OCI-LY7 (cell line): ENCODE data around the gene CHST7. TPM values are rescaled to one million over a fixed set of nuclear protein-coding genes. Genes with fewer than 3 reads are reported as not detected.

Experiments used
- BruUV-seq: library from RNA; stranded (reverse); fragments of 400-500 nt; replicated peaks from 2 replicates; lab custom pipeline; 2021; lab: Mats Ljungman, UMichigan
- CTCF ChIA-PET: fragments of 300-600 bp; sonication (Branson Sonifier 250); formaldehyde crosslinking; loops from one replicate; lab custom pipeline; 2022; ENCODE audit warnings: antibody characterized with exemption; ENCODE audit not compliant: unreplicated experiment; lab: Charles Lee
- POLR2A ChIA-PET: fragments of 300-600 bp; sonication (Branson Sonifier 250); formaldehyde crosslinking; loops from one replicate; lab custom pipeline; 2022; ENCODE audit warnings: antibody characterized with exemption; lab: Charles Lee
- DNase-seq: peaks from one replicate; pipeline ENCODE4 v3.0.0-alpha.2; 2015; ENCODE audit warnings: low spot score
- H2AFZ ChIP-seq: fragments of 200-600 bp; sonication (generic), shearing (Covaris generic); 2 replicates; pipeline ENCODE4 v1.6.1; 2014; ENCODE audit warnings: mild to moderate bottlenecking, antibody characterized with exemption, low read length, moderate library complexity
- H3K27ac ChIP-seq: fragments of 200-600 bp; sonication (generic); 2 replicates; pipeline ENCODE4 v1.5.1; 2014; ENCODE audit warnings: mixed run types, low read depth, mild to moderate bottlenecking, moderate library complexity, low read length, inconsistent platforms; ENCODE audit not compliant: poor library complexity, severe bottlenecking
- H3K36me3 ChIP-seq: fragments of 200-600 bp; sonication (generic); 2 replicates; pipeline ENCODE4 v1.6.1; 2014; ENCODE audit warnings: mild to moderate bottlenecking, antibody characterized with exemption, low read length, moderate library complexity, mixed read lengths; ENCODE audit not compliant: insufficient read depth
- H3K4me1 ChIP-seq: fragments of 200-600 bp; sonication (generic); 2 replicates; pipeline ENCODE4 v1.5.1; 2014; ENCODE audit warnings: mild to moderate bottlenecking, low read length; ENCODE audit not compliant: insufficient read depth, poor library complexity, severe bottlenecking
- H3K4me2 ChIP-seq: fragments of 200-600 bp; sonication (generic); 2 replicates; pipeline ENCODE4 v1.6.1; 2014; ENCODE audit warnings: mild to moderate bottlenecking, low read length
- H3K4me3 ChIP-seq: fragments of 200-600 bp; sonication (generic); 2 replicates; pipeline ENCODE4 v1.5.1; 2014; ENCODE audit warnings: mild to moderate bottlenecking, low read depth, low read length; ENCODE audit not compliant: poor library complexity, severe bottlenecking
- H3K79me2 ChIP-seq: fragments of 200-600 bp; sonication (generic); 2 replicates; pipeline ENCODE4 v1.6.1; 2016; ENCODE audit warnings: low read depth, mild to moderate bottlenecking, low read length, moderate library complexity, mixed read lengths; ENCODE audit not compliant: insufficient read depth
- H3K9me2 ChIP-seq: fragments of 200-600 bp; sonication (generic); 2 replicates; pipeline ENCODE4 v1.6.1; 2016; ENCODE audit warnings: mild to moderate bottlenecking, low read length, mixed read lengths; ENCODE audit not compliant: insufficient read depth
- H3K9me3 ChIP-seq: fragments of 200-600 bp; sonication (generic); 2 replicates; pipeline ENCODE4 v1.6.1; 2014; ENCODE audit warnings: mild to moderate bottlenecking, mixed run types, low read length, mixed read lengths
- H4K20me1 ChIP-seq: fragments of 200-600 bp; sonication (generic); 2 replicates; pipeline ENCODE4 v1.6.1; 2014; ENCODE audit warnings: mild to moderate bottlenecking, antibody characterized with exemption, low read length, moderate library complexity, mixed read lengths; ENCODE audit not compliant: insufficient read depth
- EZH2phosphoT487 ChIP-seq: fragments of 200-600 bp; sonication (generic); IDR thresholded peaks from 2 replicates; pipeline ENCODE4 v1.6.1; 2018; ENCODE audit warnings: low read depth, borderline replicate concordance, mild to moderate bottlenecking, mixed run types, antibody characterized with exemption, low read length, moderate library complexity, mixed read lengths
- intact Hi-C: fragments of 100-400 bp; cut with micrococcal nuclease; formaldehyde crosslinking; loops from one replicate; pipeline ENCODE4 v1.10.0; 2022; ENCODE audit not compliant: unreplicated experiment
- total RNA-seq, 2 experiments: library from RNA; depleted of rRNA in 1 of 2; stranded (reverse); fragments of >200 nt in 1 of 2; shearing (Covaris generic) in 1 of 2; gene quantifications; 2 replicates each; pipeline ENCODE4 v1.2.3, GENCODE V29; 2014 to 2022
- TF ChIP-seq, protein P1 (sequence below): fragments of 200-600 bp; sonication (generic); conservative IDR thresholded peaks from 2 replicates; pipeline ENCODE4 v1.5.1; 2014; ENCODE audit warnings: mild to moderate bottlenecking, antibody characterized with exemption, low read length, moderate library complexity, mixed read lengths

Gene CHST7
- total RNA-seq, 2 experiments from 2014 or later: 2.0 to 5.3 TPM

DNA sequence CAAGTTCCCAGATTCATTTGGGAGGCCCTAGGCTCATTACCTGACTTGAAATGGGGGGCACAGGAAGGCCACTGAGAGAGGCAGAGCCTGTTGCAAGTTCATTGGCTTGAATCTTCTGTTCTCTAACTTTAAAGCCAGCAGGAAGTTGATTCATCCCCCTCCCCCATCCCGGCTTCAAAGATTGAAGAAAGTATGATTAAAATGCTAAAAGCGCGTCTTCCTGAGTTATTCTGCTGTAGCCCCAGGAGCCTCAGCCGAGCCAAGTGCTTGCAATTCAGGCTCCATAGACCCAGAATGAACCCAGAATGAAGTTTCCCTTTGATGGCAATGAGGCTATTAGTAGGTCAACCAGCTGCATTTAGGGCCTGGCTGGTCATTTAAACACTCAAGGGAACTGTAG is 14.7 kb downstream of the CHST7 start:
- peak overlapping the region; percentile 21; the same call in 1 of the 2 replicates for H2AFZ ChIP-seq

GRCh38 chrX:46589977-46590723 is 16.6 kb downstream of the CHST7 start:
- no peaks in the 10 kb centered on the region for H4K20me1 ChIP-seq
- no peak overlapping the region for H3K27ac ChIP-seq
- no peak for DNase-seq
- no peak overlapping the region for H3K4me3 ChIP-seq
- H2AFZ ChIP-seq: no peak overlapping the region
- TF ChIP-seq, protein P1, sequence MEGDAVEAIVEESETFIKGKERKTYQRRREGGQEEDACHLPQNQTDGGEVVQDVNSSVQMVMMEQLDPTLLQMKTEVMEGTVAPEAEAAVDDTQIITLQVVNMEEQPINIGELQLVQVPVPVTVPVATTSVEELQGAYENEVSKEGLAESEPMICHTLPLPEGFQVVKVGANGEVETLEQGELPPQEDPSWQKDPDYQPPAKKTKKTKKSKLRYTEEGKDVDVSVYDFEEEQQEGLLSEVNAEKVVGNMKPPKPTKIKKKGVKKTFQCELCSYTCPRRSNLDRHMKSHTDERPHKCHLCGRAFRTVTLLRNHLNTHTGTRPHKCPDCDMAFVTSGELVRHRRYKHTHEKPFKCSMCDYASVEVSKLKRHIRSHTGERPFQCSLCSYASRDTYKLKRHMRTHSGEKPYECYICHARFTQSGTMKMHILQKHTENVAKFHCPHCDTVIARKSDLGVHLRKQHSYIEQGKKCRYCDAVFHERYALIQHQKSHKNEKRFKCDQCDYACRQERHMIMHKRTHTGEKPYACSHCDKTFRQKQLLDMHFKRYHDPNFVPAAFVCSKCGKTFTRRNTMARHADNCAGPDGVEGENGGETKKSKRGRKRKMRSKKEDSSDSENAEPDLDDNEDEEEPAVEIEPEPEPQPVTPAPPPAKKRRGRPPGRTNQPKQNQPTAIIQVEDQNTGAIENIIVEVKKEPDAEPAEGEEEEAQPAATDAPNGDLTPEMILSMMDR: no peak
- TF ChIP-seq EZH2phosphoT487: no peak
- H3K4me1 ChIP-seq: peaks cover 28% of the 10 kb centered on the region
- H3K9me2 ChIP-seq: no peaks in the 10 kb centered on the region
- no peak overlapping the region for H3K4me2 ChIP-seq
- CTCF ChIA-PET: no interaction called here
- H3K36me3 ChIP-seq: no peaks in the 10 kb centered on the region
- no peaks in the 10 kb centered on the region for H3K9me3 ChIP-seq
- no TSS peak for BruUV-seq
- intact Hi-C loops: no loop called here
- POLR2A ChIA-PET: interaction anchor here (1.5 kb wide), 1 partner anchor 12 kb away, joined by 7 read pairs; no protein-coding TSS in a partner anchor
- H3K79me2 ChIP-seq: no peaks in the 10 kb centered on the region; the same call in 1 of the 2 replicates

More for the DNA sequence above, 14.7 kb downstream of the CHST7 start:
- ChIA-PET POLR2A (interaction anchor here (0.9 to 1.5 kb wide), 4 partner anchors 10 to 13 kb away, joined by 3 to 7 read pairs (median 6); no protein-coding TSS in a partner anchor), CTCF (no interaction called here)
- Histone ChIP-seq H3K4me3 (peak overlapping the region; percentile 24), H3K27ac (peak overlapping the region; percentile 26), H3K9me3 (no peaks in the 10 kb centered on the region), H3K36me3 (no peaks in the 10 kb centered on the region), H3K79me2 (no peaks in the 10 kb centered on the region; the same call in 1 of the 2 replicates), H3K4me1 (peaks cover 28% of the 10 kb centered on the region), H3K9me2 (no peaks in the 10 kb centered on the region), H4K20me1 (no peaks in the 10 kb centered on the region), H3K4me2 (peak overlapping the region; percentile 48)
- TF ChIP-seq, protein P1: no peak
- TF ChIP-seq EZH2phosphoT487: no peak
- intact Hi-C loops: no loop called here
- BruUV-seq: no TSS peak
- DNase-seq: peak; percentile 45

- H3K27ac ChIP-seq: no peak overlapping the region
Measured at GRCh38 chrX:46595084-46595483, 21.5 kb downstream of the CHST7 start.

More at GRCh38 chrX:46595084-46595483, 21.5 kb downstream of the CHST7 start:
- Histone ChIP-seq H4K20me1 (no peaks in the 10 kb centered on the region), H3K4me3 (no peak overlapping the region), H3K79me2 (no peaks in the 10 kb centered on the region), H3K4me2 (no peak overlapping the region), H3K4me1 (peaks cover 9% of the 10 kb centered on the region), H3K9me2 (no peaks in the 10 kb centered on the region), H3K36me3 (no peaks in the 10 kb centered on the region; the same call in 1 of the 2 replicates), H2AFZ (no peak overlapping the region), H3K9me3 (no peaks in the 10 kb centered on the region)
- TF ChIP-seq, protein P1: no peak
- no peak for TF ChIP-seq EZH2phosphoT487
- DNase-seq: no peak
- intact Hi-C loops: no loop called here
- ChIA-PET POLR2A (no interaction called here), CTCF (no interaction called here)
- no TSS peak for BruUV-seq
